Measurements from ENCODE around the gene PIK3CB.

- TF ChIP-seq CTCF (IDR thresholded peaks at IDR 0.05), result no peak
- TF ChIP-seq EP300 (IDR thresholded peaks at IDR 0.05), result no peak
These were observed 152.1 kb downstream of the PIK3CB start for GRCh38 chr3:138682648-138683047.
